H1 (cell line): Measurements from ENCODE around the gene LTF. TPM values are rescaled to one million over a fixed set of nuclear protein-coding genes. Genes with fewer than 3 reads are reported as not detected.

Experiments
- CTCF ChIA-PET: fragments of 300-600 bp; sonication (Branson Sonifier 250); formaldehyde crosslinking; loops from one replicate; lab custom pipeline; 2021; ENCODE audit not compliant: partially characterized antibody; lab: Charles Lee
- POLR2A ChIA-PET: fragments of 300-600 bp; sonication (Branson Sonifier 250); formaldehyde crosslinking; loops from one replicate; lab custom pipeline; 2021; ENCODE audit warnings: inconsistent platforms; ENCODE audit not compliant: partially characterized antibody; lab: Charles Lee
- DNase-seq, 2 experiments: peaks; one replicate each; pipeline versions ENCODE4 v3.0.0 to v3.0.0-alpha.2; 2010 to 2022; ENCODE audit warnings: low spot score in 2 of 2, low read depth in 1 of 2, mixed read lengths in 1 of 2
- FAIRE-seq: peaks from 2 replicates; lab custom pipeline; 2011; peaks lifted over from hg19 to GRCh38; lab: Jason Lieb, UNC
- H2AFZ ChIP-seq: 2 replicates; pipeline ENCODE4 v1.8.1; 2012; ENCODE audit warnings: low read length, inconsistent platforms
- H2AK5ac ChIP-seq: 2 replicates; pipeline ENCODE4 v1.6.1; 2013; ENCODE audit warnings: low read depth, low read length
- H2BK120ac ChIP-seq: replicated peaks from 2 replicates; pipeline ENCODE3; 2013; ENCODE audit warnings: low read depth, low read length, inconsistent platforms
- H2BK12ac ChIP-seq: 2 replicates; pipeline ENCODE4 v1.6.1; 2013; ENCODE audit warnings: low read depth, low read length
- H2BK15ac ChIP-seq: 2 replicates; pipeline ENCODE4 v1.6.1; 2013; ENCODE audit warnings: low read length
- H2BK20ac ChIP-seq: 2 replicates; pipeline ENCODE4 v1.6.1; 2013; ENCODE audit warnings: low read length
- H2BK5ac ChIP-seq: 2 replicates; pipeline ENCODE4 v1.6.1; 2013; ENCODE audit warnings: low read depth, low read length
- H3K14ac ChIP-seq: 2 replicates; pipeline ENCODE4 v1.6.1; 2013; ENCODE audit warnings: inconsistent platforms; ENCODE audit not compliant: insufficient read length
- H3K18ac ChIP-seq: 2 replicates; pipeline ENCODE4 v1.6.1; 2013; ENCODE audit warnings: low read length; ENCODE audit errors: extremely low read depth
- H3K23ac ChIP-seq: 2 replicates; pipeline ENCODE4 v1.6.1; 2013; ENCODE audit warnings: inconsistent platforms; ENCODE audit not compliant: insufficient read length
- H3K23me2 ChIP-seq: 2 replicates; pipeline ENCODE4 v1.6.1; 2013; ENCODE audit warnings: low read depth, low read length
- H3K27ac ChIP-seq: 2 replicates; pipeline ENCODE4 v1.6.1; 2011; ENCODE audit warnings: low read depth, low read length, inconsistent platforms
- H3K27me3 ChIP-seq, 4 experiments: replicated peaks in 1 of 4; 1 replicate in 1 of 4; 2 replicates in 3 of 4; pipeline versions ENCODE4 v1.6.1 to v1.8.1; 2011 to 2013; ENCODE audit warnings: low read length in 3 of 4, mild to moderate bottlenecking in 3 of 4, inconsistent platforms in 2 of 4, mixed read lengths in 2 of 4, moderate library complexity in 1 of 4; ENCODE audit not compliant: control insufficient read depth in 3 of 4, insufficient read depth in 3 of 4; ENCODE audit errors: extremely low read depth in 1 of 4
- H3K36me3 ChIP-seq, 4 experiments: 2 replicates each; pipeline versions ENCODE4 v1.6.1 to v1.8.1; 2011 to 2013; ENCODE audit warnings: mild to moderate bottlenecking in 4 of 4, low read length in 3 of 4, moderate library complexity in 2 of 4, control low read depth in 1 of 4, inconsistent platforms in 1 of 4; ENCODE audit not compliant: insufficient read depth in 4 of 4, control insufficient read depth in 2 of 4
- H3K4ac ChIP-seq: replicated peaks from 2 replicates; pipeline ENCODE3; 2013; ENCODE audit warnings: low read length, low read depth, mixed read lengths, inconsistent platforms; ENCODE audit not compliant: insufficient read length
- H3K4me1 ChIP-seq, 4 experiments: replicated peaks in 1 of 4; 1 replicate in 1 of 4; 2 replicates in 3 of 4; pipeline versions ENCODE4 v1.6.1 to v1.8.1; 2011 to 2013; ENCODE audit warnings: low read length in 3 of 4, inconsistent platforms in 2 of 4, mixed read lengths in 1 of 4; ENCODE audit not compliant: insufficient read depth in 4 of 4, control insufficient read depth in 3 of 4
- H3K4me2 ChIP-seq, 2 experiments: 2 replicates each; pipeline versions ENCODE4 v1.6.1 to v1.8.1; 2011 to 2013; ENCODE audit warnings: low read depth in 2 of 2, low read length in 2 of 2, control low read depth in 1 of 2, inconsistent platforms in 1 of 2, mild to moderate bottlenecking in 1 of 2; ENCODE audit not compliant: insufficient read depth in 1 of 2
- H3K4me3 ChIP-seq, 4 experiments: fragments of 200-600, 300-600 bp in 1 of 4; sonication (generic), shearing (Covaris generic), sonication (Bioruptor Twin) in 1 of 4; 2 replicates each; pipeline versions ENCODE4 v1.5.1 to v1.8.1; 2011 to 2016; ENCODE audit warnings: low read length in 4 of 4, low read depth in 3 of 4, control low read depth in 2 of 4, inconsistent platforms in 2 of 4, mild to moderate bottlenecking in 2 of 4, mixed read lengths in 1 of 4, moderate library complexity in 1 of 4; ENCODE audit not compliant: insufficient read depth in 2 of 4; ENCODE audit errors: extremely low read depth in 1 of 4
- H3K56ac ChIP-seq: replicated peaks from 2 replicates; pipeline ENCODE3; 2013; ENCODE audit warnings: low read depth, mild to moderate bottlenecking, mixed read lengths, low read length, inconsistent platforms; ENCODE audit not compliant: insufficient read length
- H3K79me1 ChIP-seq: 2 replicates; pipeline ENCODE4 v1.6.1; 2013; ENCODE audit warnings: low read depth, low read length, control low read depth
- H3K79me2 ChIP-seq, 2 experiments: 2 replicates each; pipeline versions ENCODE4 v1.6.1 to v1.8.1; 2012 to 2013; ENCODE audit warnings: low read length in 2 of 2, mild to moderate bottlenecking in 2 of 2, inconsistent platforms in 1 of 2; ENCODE audit not compliant: insufficient read depth in 2 of 2, control insufficient read depth in 1 of 2
- H3K9ac ChIP-seq, 4 experiments: replicated peaks in 1 of 4; 1 replicate in 1 of 4; 2 replicates in 3 of 4; pipeline versions ENCODE4 v1.6.1 to v1.8.1; 2011 to 2013; ENCODE audit warnings: low read depth in 3 of 4, low read length in 3 of 4, control low read depth in 2 of 4, mild to moderate bottlenecking in 2 of 4, moderate library complexity in 2 of 4, inconsistent platforms in 1 of 4; ENCODE audit errors: extremely low read depth in 1 of 4
- H3K9me3 ChIP-seq, 2 experiments: 2 replicates each; pipeline versions ENCODE4 v1.6.1 to v1.8.1; 2012 to 2013; ENCODE audit warnings: mild to moderate bottlenecking in 2 of 2, moderate library complexity in 2 of 2, control low read depth in 1 of 2, inconsistent platforms in 1 of 2, low read depth in 1 of 2, low read length in 1 of 2, mixed read lengths in 1 of 2; ENCODE audit not compliant: insufficient read depth in 2 of 2
- H4K20me1 ChIP-seq, 2 experiments: replicated peaks in 1 of 2; 2 replicates each; pipeline versions ENCODE3 to v1.8.1; 2011 to 2013; ENCODE audit warnings: inconsistent platforms in 2 of 2, low read length in 2 of 2, mild to moderate bottlenecking in 1 of 2; ENCODE audit not compliant: insufficient read depth in 2 of 2, control insufficient read depth in 1 of 2
- H4K5ac ChIP-seq: 2 replicates; pipeline ENCODE4 v1.6.1; 2013; ENCODE audit warnings: low read length, low read depth, mixed read lengths, inconsistent platforms; ENCODE audit not compliant: insufficient read length
- H4K8ac ChIP-seq: 2 replicates; pipeline ENCODE4 v1.8.0; 2013; ENCODE audit warnings: mild to moderate bottlenecking, moderate library complexity, low read length, inconsistent platforms; ENCODE audit not compliant: insufficient read depth; ENCODE audit errors: extremely low read depth
- H4K91ac ChIP-seq: replicated peaks from 2 replicates; pipeline ENCODE3; 2013; ENCODE audit warnings: low read length, mixed read lengths, inconsistent platforms; ENCODE audit not compliant: insufficient read length
- CBX5 ChIP-seq: fragments of 300-800, 300-1000 bp; sonication (generic); IDR thresholded peaks from 2 replicates; pipeline ENCODE4 v1.7.1; 2016; ENCODE audit warnings: antibody characterized with exemption, low read length, low read depth
- CREB1 ChIP-seq: IDR thresholded peaks from 2 replicates; pipeline ENCODE4 v1.6.1; 2012; ENCODE audit warnings: inconsistent platforms
- EGR1 ChIP-seq: IDR thresholded peaks from 2 replicates; pipeline ENCODE4 v1.6.1; 2011; ENCODE audit warnings: low read depth, low read length, borderline replicate concordance
- GTF2F1 ChIP-seq: IDR thresholded peaks from 2 replicates; pipeline ENCODE4 v1.6.1; 2012; ENCODE audit warnings: low read depth, low read length, improper control_type of control experiment, borderline replicate concordance
- KDM1A ChIP-seq: fragments of 200-600, 300-600 bp; sonication (generic); IDR thresholded peaks from 2 replicates; pipeline ENCODE4 v1.7.1; 2016; ENCODE audit warnings: mild to moderate bottlenecking, low read length, borderline replicate concordance
- NANOG ChIP-seq: IDR thresholded peaks from 2 replicates; pipeline ENCODE4 v1.6.1; 2011; ENCODE audit warnings: low read length, low read depth, mild to moderate bottlenecking, inconsistent platforms; ENCODE audit not compliant: insufficient read depth, poor library complexity, severe bottlenecking
- RBBP5 ChIP-seq: IDR thresholded peaks from 2 replicates; pipeline ENCODE4 v1.7.1; 2012; ENCODE audit warnings: low read depth, mild to moderate bottlenecking, inconsistent platforms, low read length, moderate library complexity, borderline replicate concordance
- SIRT6 ChIP-seq: IDR thresholded peaks from one replicate; pipeline ENCODE4 v1.7.1; 2012; ENCODE audit warnings: low read length, inconsistent platforms
- TEAD4 ChIP-seq: IDR thresholded peaks from 2 replicates; pipeline ENCODE4 v1.6.1; 2012; ENCODE audit warnings: low read depth, low read length, inconsistent platforms, mixed read lengths
- WGBS, 2 experiments: shearing (Covaris generic) in 1 of 2; methylation state at CpG; one replicate each; pipeline versions ENCODE4 v1.1.6 to v1.1.7; 2013 to 2015; ENCODE audit warnings: low lambda C conversion rate in 2 of 2, mixed read lengths in 2 of 2, inconsistent platforms in 1 of 2, low coverage in 1 of 2, missing lambda C conversion rate in 1 of 2; ENCODE audit not compliant: insufficient replicate concordance in 2 of 2, insufficient coverage in 1 of 2, insufficient read length in 1 of 2; ENCODE audit errors: extremely low coverage in 1 of 2, missing lambda C conversion rate in 1 of 2; 5-methylcytosine and 5-hydroxymethylcytosine counted together
- polyA plus RNA-seq, 7 experiments: library from polyadenylated mRNA; depleted of rRNA in 3 of 7; stranded (reverse) in 5 of 7; unstranded in 2 of 7; fragments of >200 nt in 5 of 7; fragments of 200-250 nt in 2 of 7; gene quantifications; 1 replicate in 5 of 7; 2 replicates in 1 of 7; 4 replicates in 1 of 7; pipeline versions ENCODE4 v1.2.1 to v1.2.3, GENCODE V29; 2011 to 2013; ENCODE audit warnings: missing spikeins in 2 of 7, mixed read lengths in 2 of 7
- total RNA-seq: library from RNA; stranded (reverse); fragmentation: NEBNext Ultra II Directional; extraction: Animal tissue kit (Norgen Biotek cat#: 25700); gene quantifications from 2 replicates; pipeline ENCODE4 v1.2.1, GENCODE V29; 2021
- TF ChIP-seq, protein P1 (sequence below): IDR thresholded peaks from 2 replicates; pipeline ENCODE4 v1.6.1; 2012; ENCODE audit warnings: inconsistent platforms

LTF gene
- total and polyA plus RNA-seq, 2 of the 8 experiments (the other 6 are each of a cell fraction or from before 2014, with no cell fraction given): 0.23 to 0.99 TPM

DNA sequence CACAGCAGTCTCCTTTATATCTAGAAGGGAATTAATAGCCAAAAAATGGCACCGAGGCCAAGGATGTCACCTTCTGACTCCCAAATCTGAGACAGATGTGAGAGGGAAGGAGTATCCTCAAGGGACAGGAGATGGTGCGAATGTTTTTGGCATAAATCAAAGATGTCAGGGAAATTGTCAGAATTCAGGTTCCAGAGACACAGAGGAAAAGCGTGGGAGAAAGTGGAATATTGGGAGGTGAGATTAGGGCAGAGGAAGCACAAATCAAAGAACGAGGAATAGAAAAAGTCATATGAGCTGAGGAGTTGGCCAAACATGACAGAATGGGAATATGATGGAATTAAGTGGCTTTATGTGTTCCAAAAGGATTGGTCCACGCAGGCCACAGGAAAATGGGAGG, 63.9 kb downstream of the LTF start:
- Histone ChIP-seq H2AFZ (no peak overlapping the region), H4K5ac (no peak overlapping the region), H4K91ac (no peak overlapping the region), H3K4me2 (no peak overlapping the region), H2BK20ac (no peak overlapping the region), H3K23ac (peak overlapping the region; percentile 43), H3K27ac (no peak overlapping the region), H2BK120ac (no peak overlapping the region), H4K8ac (no peak overlapping the region), H2AK5ac (no peak overlapping the region), H4K20me1 (no peaks in the 10 kb centered on the region), H3K36me3 (no peaks in the 10 kb centered on the region), H2BK15ac (no peak overlapping the region), H3K56ac (no peak overlapping the region), H3K4me1 (0 out of 7 replicates have a peak, but pooled peaks cover 0 to 2% (median 0%) of the 10 kb centered on the region in 4 experiments), H3K4me3 (no peak overlapping the region), H2BK12ac (no peak overlapping the region), H3K14ac (no peak overlapping the region), H3K9ac (no peak overlapping the region), H3K79me2 (no peaks in the 10 kb centered on the region), H3K18ac (no peak overlapping the region), H3K79me1 (no peaks in the 10 kb centered on the region), H3K23me2 (no peaks in the 10 kb centered on the region), H3K9me3 (no peaks in the 10 kb centered on the region), H3K4ac (no peak overlapping the region), H3K27me3 (no peaks in the 10 kb centered on the region), H2BK5ac (no peak overlapping the region)
- ChIA-PET CTCF (interaction anchor here (1.2 to 3.8 kb wide), 3 partner anchors 10 to 186 kb away, joined by 3 to 16 read pairs (median 8); no protein-coding TSS in a partner anchor), POLR2A (no interaction called here)
- WGBS, 2 experiments: 89% methylated on average over 5 of the region's 5 CpGs; no CpG with 5 or more reads in 1 of the 2 experiments
- no peak for DNase-seq
- no peak for FAIRE-seq
- no peak for TF ChIP-seq TEAD4
- TF ChIP-seq NANOG: no peak
- no peak for TF ChIP-seq CREB1
- TF ChIP-seq, protein P1, sequence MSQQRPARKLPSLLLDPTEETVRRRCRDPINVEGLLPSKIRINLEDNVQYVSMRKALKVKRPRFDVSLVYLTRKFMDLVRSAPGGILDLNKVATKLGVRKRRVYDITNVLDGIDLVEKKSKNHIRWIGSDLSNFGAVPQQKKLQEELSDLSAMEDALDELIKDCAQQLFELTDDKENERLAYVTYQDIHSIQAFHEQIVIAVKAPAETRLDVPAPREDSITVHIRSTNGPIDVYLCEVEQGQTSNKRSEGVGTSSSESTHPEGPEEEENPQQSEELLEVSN: no peak
- no peak for TF ChIP-seq SIRT6
- TF ChIP-seq KDM1A: no peak
- no peak for TF ChIP-seq EGR1
- TF ChIP-seq CBX5: no peak
- TF ChIP-seq GTF2F1: no peak
- no peak for TF ChIP-seq RBBP5
